HepG2 (cell line): ENCODE measurements around the gene ZMYND10. TPM values are rescaled to one million over a fixed set of nuclear protein-coding genes. Genes with fewer than 3 reads are reported as not detected.

ENCODE experiments used
- ATAC-seq: fragments of 200-7000 bp; cut with Tn5 transposase; 3 replicates; pipeline ENCODE4 v1.9.1; 2020; ENCODE audit warnings: mild to moderate bottlenecking, moderate library complexity
- BruUV-seq: library from RNA; stranded (reverse); fragments of 400-500 nt; replicated peaks from 2 replicates; lab custom pipeline; 2021; lab: Mats Ljungman, UMichigan
- CTCF ChIA-PET: fragments of 300-600 bp; formaldehyde crosslinking; extraction: SDS; loops from one replicate; lab custom pipeline; 2021; ENCODE audit warnings: low total read pairs, inconsistent platforms, low intra/inter-chr PET ratio; lab: Yijun Ruan, JAX
- POLR2A ChIA-PET: fragments of 350-600 bp; sonication (Branson Sonifier 250); formaldehyde crosslinking; loops from one replicate; lab custom pipeline; 2020; ENCODE audit warnings: antibody characterized with exemption, inconsistent platforms; lab: Yijun Ruan, JAX
- DNase-seq: peaks from one replicate; pipeline ENCODE4 v3.0.0-alpha.2; 2015; ENCODE audit warnings: low spot score
- FAIRE-seq: peaks from 3 replicates; lab custom pipeline; 2011; peaks lifted over from hg19 to GRCh38; lab: Jason Lieb, UNC
- H2AFZ ChIP-seq: one replicate; pipeline ENCODE4 v1.6.1; 2011; ENCODE audit warnings: low read length, inconsistent platforms
- H3K27ac ChIP-seq: fragments of 300-600 bp; 3 replicates; pipeline ENCODE4 v1.8.0; 2011; ENCODE audit warnings: mixed run types, mild to moderate bottlenecking, mixed read lengths, low read length, inconsistent platforms; ENCODE audit not compliant: insufficient read depth; ENCODE audit errors: extremely low read length
- H3K27me3 ChIP-seq, 2 experiments: fragments of 200-600 bp in 1 of 2; 2 replicates in 1 of 2; 3 replicates in 1 of 2; pipeline versions ENCODE4 v1.6.0 to v1.8.0; 2011; ENCODE audit warnings: low read length in 2 of 2, mild to moderate bottlenecking in 2 of 2, moderate library complexity in 2 of 2, inconsistent platforms in 1 of 2; ENCODE audit not compliant: insufficient read depth in 2 of 2, control insufficient read depth in 1 of 2
- H3K36me3 ChIP-seq, 2 experiments: fragments of 200-600 bp in 1 of 2; replicated peaks in 1 of 2; 2 replicates in 1 of 2; 3 replicates in 1 of 2; pipeline versions ENCODE4 v1.5.1 to v1.8.0; 2011; ENCODE audit warnings: low read length in 2 of 2, inconsistent platforms in 1 of 2; ENCODE audit not compliant: insufficient read depth in 2 of 2, control insufficient read depth in 1 of 2
- H3K4me1 ChIP-seq: 2 replicates; pipeline ENCODE4 v1.5.1; 2012; ENCODE audit warnings: low read length, inconsistent platforms; ENCODE audit not compliant: insufficient read depth
- H3K4me2 ChIP-seq: 2 replicates; pipeline ENCODE4 v1.6.0; 2011; ENCODE audit warnings: low read depth, low read length, inconsistent platforms
- H3K4me3 ChIP-seq, 3 experiments: fragments of 200-600 bp in 1 of 3; sonication (generic), shearing (Covaris generic) in 1 of 3; replicated peaks in 1 of 3; 2 replicates each; pipeline ENCODE4 v1.5.1; 2011 to 2016; ENCODE audit warnings: low read length in 3 of 3, inconsistent platforms in 2 of 3, low read depth in 2 of 3, mild to moderate bottlenecking in 2 of 3, control low read depth in 1 of 3, mixed read lengths in 1 of 3; ENCODE audit not compliant: insufficient read depth in 1 of 3
- H3K79me2 ChIP-seq: one replicate; pipeline ENCODE4 v1.6.1; 2011; ENCODE audit warnings: low read length, inconsistent platforms; ENCODE audit not compliant: insufficient read depth
- H3K9ac ChIP-seq: 2 replicates; pipeline ENCODE4 v1.6.0; 2011; ENCODE audit warnings: mild to moderate bottlenecking, low read depth, low read length, inconsistent platforms; ENCODE audit not compliant: insufficient read depth
- H3K9me3 ChIP-seq: 2 replicates; pipeline ENCODE4 v1.5.1; 2012; ENCODE audit warnings: mild to moderate bottlenecking, low read length
- H4K20me1 ChIP-seq: 2 replicates; pipeline ENCODE4 v1.6.0; 2011; ENCODE audit warnings: inconsistent platforms, mild to moderate bottlenecking, low read length, moderate library complexity; ENCODE audit not compliant: insufficient read depth
- ATF3 ChIP-seq: sonication (generic); formaldehyde crosslinking; IDR thresholded peaks from 2 replicates; pipeline ENCODE4 v1.4.0; 2020; ENCODE audit warnings: missing genetic modification reagents
- HNRNPLL ChIP-seq: fragments of 200-400 bp; formaldehyde crosslinking; IDR thresholded peaks from 2 replicates; pipeline ENCODE4 v1.6.1; 2017; ENCODE audit warnings: mild to moderate bottlenecking, low read depth, low read length; ENCODE audit not compliant: poor library complexity, severe bottlenecking
- PRDM15 ChIP-seq: sonication (generic); formaldehyde crosslinking; IDR thresholded peaks from 2 replicates; pipeline ENCODE4 v1.4.0; 2020; ENCODE audit warnings: missing genetic modification reagents
- SETDB1 ChIP-seq: sonication (generic); formaldehyde crosslinking; IDR thresholded peaks from 2 replicates; pipeline ENCODE4 v1.5.1; 2020; ENCODE audit warnings: missing genetic modification reagents, mild to moderate bottlenecking, borderline replicate concordance
- SIN3B ChIP-seq: fragments of 150-350 bp; IDR thresholded peaks from 2 replicates; pipeline ENCODE4 v1.6.1; 2014; ENCODE audit warnings: low read length
- WGBS: methylation state at CpG from one replicate; pipeline ENCODE4 v1.1.6; 2017; ENCODE audit warnings: low lambda C conversion rate; 5-methylcytosine and 5-hydroxymethylcytosine counted together
- in situ Hi-C: cut with HindIII; loops from 2 replicates; pipeline ENCODE4 v1.10.0; 2017; ENCODE audit warnings: low pct_unique_long_range_greater_than_20kb; ENCODE audit not compliant: extremely low pct_ligation_motif_present
- intact Hi-C: fragments of 100-400 bp; cut with micrococcal nuclease; formaldehyde crosslinking; loops from one replicate; pipeline ENCODE4 v1.10.0; 2022; ENCODE audit not compliant: unreplicated experiment
- polyA plus RNA-seq, 8 experiments: library from polyadenylated mRNA; depleted of rRNA in 3 of 8; stranded (reverse) in 7 of 8; unstranded in 1 of 8; fragments of >200 nt; fragmentation: Illumina TruSeq in 4 of 8; extraction: Trizol in 4 of 8; gene quantifications; 2 replicates each; pipeline versions ENCODE4 v1.2.1 to v1.2.3, GENCODE V29; 2011 to 2016; ENCODE audit warnings: low read depth in 4 of 8, missing spikeins in 1 of 8, mixed read lengths in 1 of 8; ENCODE audit not compliant: insufficient read depth in 1 of 8
- total RNA-seq, 5 experiments: library from RNA; depleted of rRNA; stranded (reverse); fragments of >200 nt; fragmentation: Illumina TruSeq; extraction: Trizol; gene quantifications; 2 replicates each; pipeline ENCODE4 v1.2.3, GENCODE V29; 2016; ENCODE audit warnings: low read depth in 1 of 5

Gene ZMYND10
- total and polyA plus RNA-seq, 2 of the 13 experiments (the other 11 are each of a cell fraction or from before 2014, with no cell fraction given), result 0.60 to 0.74 TPM

- 99% methylated on average over 10 of the region's 10 CpGs for WGBS
- Histone ChIP-seq H2AFZ (no peak overlapping the region), H3K79me2 (peaks cover 25% of the 10 kb centered on the region), H3K27me3 (no peaks in the 10 kb centered on the region; a peak in 1 of 5 replicates), H3K9ac (peak overlapping the region; percentile 10; the same call in 1 of the 2 replicates), H3K4me2 (peak overlapping the region; percentile 94), H3K4me1 (peaks cover 63% of the 10 kb centered on the region), H4K20me1 (no peaks in the 10 kb centered on the region), H3K9me3 (no peaks in the 10 kb centered on the region), H3K36me3 (peaks cover 16 to 32% of the 10 kb centered on the region in 2 experiments), H3K4me3 (peak overlapping the region in 1 of 3 experiments; percentile 19; a peak in 1 of 6 replicates), H3K27ac (peak overlapping the region; percentile 2)
- TF ChIP-seq ATF3 (no peak), HNRNPLL (no peak), PRDM15 (CRISPR knock-in tag) (no peak), SETDB1 (CRISPR knock-in tag) (no peak), SIN3B (no peak)
- FAIRE-seq, result no peak
- ATAC-seq, result no peak
- in situ Hi-C loops, result no loop called here
- ChIA-PET POLR2A (interaction anchor here (1.1 to 13.0 kb wide), 4 partner anchors 18 to 32 kb away, joined by 3 to 222 read pairs (median 6); partner anchors contain the start of genes CYB561D2, HYAL1, HYAL3 and IFRD2), CTCF (no interaction called here)
- intact Hi-C loops, result no loop called here
- no peak for DNase-seq
- no TSS peak for BruUV-seq
Observed at GRCh38 chr3:50318615-50319014, 26.9 kb downstream of the ZMYND10 start.
